ENCODE measurements around the gene CCDC90B.

CCDC90B gene

GRCh38 chr11:83306200-83307080, 20.3 kb upstream of the CCDC90B start:
- no peak overlapping the region for H3K4me3 ChIP-seq (ENCODE audit: low read depth, low read length)
- POLR2A ChIA-PET = no interaction called here
- TF ChIP-seq CTCF (IDR thresholded peaks at IDR 0.05; ENCODE audit: insufficient read depth, low read length, missing control alignments) = no peak
- DNase-seq (ENCODE audit: low read depth, low spot score) = no peak
- CTCF ChIA-PET = interaction anchor here (0.9 to 9.4 kb wide), 5 partner anchors 9 to 510 kb away, joined by 3 to 78 read pairs (median 5); no protein-coding TSS in a partner anchor

GRCh38 chr11:83303316-83303715, 17.1 kb upstream of the CCDC90B start:
- no peak for TF ChIP-seq CTCF (IDR thresholded peaks at IDR 0.05; ENCODE audit: insufficient read depth, low read length, missing control alignments)
- no peak overlapping the region for H3K4me3 ChIP-seq (ENCODE audit: low read depth, low read length)
- ChIA-PET POLR2A (interaction anchor here (0.6 kb wide), 1 partner anchor 403 kb away, joined by 4 read pairs; no protein-coding TSS in a partner anchor), CTCF (interaction anchor here (0.9 to 9.4 kb wide), 3 partner anchors 10 to 516 kb away, joined by 3 to 78 read pairs (median 4); no protein-coding TSS in a partner anchor)
- DNase-seq (ENCODE audit: low read depth, low spot score) = no peak

GRCh38 chr11:83302151-83302550, 16.0 kb upstream of the CCDC90B start:
- DNase-seq (ENCODE audit: low read depth, low spot score) = no peak
- POLR2A ChIA-PET = no interaction called here
- no peak for TF ChIP-seq CTCF (IDR thresholded peaks at IDR 0.05; ENCODE audit: insufficient read depth, low read length, missing control alignments)
- CTCF ChIA-PET = interaction anchor here (9.4 kb wide), 1 partner anchor 9 kb away, joined by 78 read pairs; no protein-coding TSS in a partner anchor
- H3K4me3 ChIP-seq (ENCODE audit: low read depth, low read length) = no peak overlapping the region

GRCh38 chr11:83299681-83300080, 13.5 kb upstream of the CCDC90B start:
- TF ChIP-seq CTCF (IDR thresholded peaks at IDR 0.05; ENCODE audit: insufficient read depth, low read length, missing control alignments) = no peak
- POLR2A ChIA-PET = no interaction called here
- no peak overlapping the region for H3K4me3 ChIP-seq (ENCODE audit: low read depth, low read length)
- DNase-seq (ENCODE audit: low read depth, low spot score) = no peak
- CTCF ChIA-PET = no interaction called here

- TF ChIP-seq CTCF (IDR thresholded peaks at IDR 0.05; ENCODE audit: insufficient read depth, low read length, missing control alignments) = no peak
- no peak overlapping the region for H3K4me3 ChIP-seq (ENCODE audit: low read depth, low read length)
- ChIA-PET POLR2A (no interaction called here), CTCF (interaction anchor here (0.9 to 13.3 kb wide), 7 partner anchors 10 to 577 kb away, joined by 3 to 369 read pairs (median 7); no protein-coding TSS in a partner anchor)
- no peak for DNase-seq (ENCODE audit: low read depth, low spot score)
These were observed 8.0 kb upstream of the CCDC90B start for GRCh38 chr11:83294208-83294607.

- no peak for TF ChIP-seq CTCF (IDR thresholded peaks at IDR 0.05; ENCODE audit: insufficient read depth, low read length, missing control alignments)
- POLR2A ChIA-PET = no interaction called here
- DNase-seq (ENCODE audit: low read depth, low spot score) = no peak
- CTCF ChIA-PET = interaction anchor here (0.9 to 13.3 kb wide), 21 partner anchors 9 to 607 kb away, joined by 3 to 369 read pairs (median 5); no protein-coding TSS in a partner anchor
- no peak overlapping the region for H3K4me3 ChIP-seq (ENCODE audit: low read depth, low read length)
These were observed 7.2 kb upstream of the CCDC90B start for GRCh38 chr11:83293457-83293774.
